ENCODE measurements around the gene G6PC3. TPM values are rescaled to one million over a fixed set of nuclear protein-coding genes. Genes with fewer than 3 reads are reported as not detected.

The G6PC3 gene
- total and polyA plus RNA-seq, 10 of the 15 experiments (the other 5 are each of a cell fraction or from before 2014, with no cell fraction given), result 13.0 to 93.7 (median 43.0) TPM

DNA sequence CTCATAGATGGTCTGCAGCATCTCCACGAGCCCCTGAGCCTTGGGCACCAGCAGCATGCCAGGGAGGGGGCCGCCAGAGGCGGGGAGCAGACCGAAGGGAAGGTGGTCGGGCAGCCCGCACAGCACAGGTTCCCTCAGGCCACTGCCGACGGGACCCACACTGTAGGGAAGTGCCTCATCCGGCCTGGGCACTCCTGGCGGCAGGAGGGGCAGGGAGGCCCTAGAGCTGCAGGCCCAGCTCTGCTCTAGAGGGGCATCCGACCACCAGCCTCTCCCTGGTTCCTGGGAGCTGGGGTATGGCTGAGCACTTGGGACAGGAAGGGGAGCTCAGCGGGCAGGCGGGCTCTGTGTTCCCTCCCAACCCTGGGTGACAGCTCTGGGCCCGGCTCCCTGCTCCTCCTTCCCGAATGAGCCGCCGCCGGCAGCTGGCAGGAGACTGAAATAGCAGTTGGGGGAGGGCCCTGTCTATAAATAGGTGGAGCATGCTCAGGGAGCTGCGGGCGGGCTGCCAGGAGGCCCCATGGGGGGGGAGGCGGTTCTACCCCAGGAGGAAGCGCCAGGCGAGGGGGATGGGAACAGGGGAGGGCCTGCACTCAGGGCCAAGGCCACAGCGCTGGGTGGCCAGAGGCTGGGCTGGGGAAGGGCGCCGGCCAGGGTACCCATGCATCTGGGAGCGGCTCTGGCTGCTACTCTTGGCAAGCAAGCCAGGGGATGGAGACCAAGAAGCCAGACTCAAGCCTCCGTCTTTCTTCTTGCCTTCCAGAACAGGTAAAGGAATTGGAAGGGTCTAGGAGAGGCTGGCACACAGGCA, 40.5 kb downstream of the G6PC3 start (continued):
- TF ChIP-seq ZNF687 (IDR thresholded peaks at IDR 0.05), result no peak
- TF ChIP-seq, protein P1, sequence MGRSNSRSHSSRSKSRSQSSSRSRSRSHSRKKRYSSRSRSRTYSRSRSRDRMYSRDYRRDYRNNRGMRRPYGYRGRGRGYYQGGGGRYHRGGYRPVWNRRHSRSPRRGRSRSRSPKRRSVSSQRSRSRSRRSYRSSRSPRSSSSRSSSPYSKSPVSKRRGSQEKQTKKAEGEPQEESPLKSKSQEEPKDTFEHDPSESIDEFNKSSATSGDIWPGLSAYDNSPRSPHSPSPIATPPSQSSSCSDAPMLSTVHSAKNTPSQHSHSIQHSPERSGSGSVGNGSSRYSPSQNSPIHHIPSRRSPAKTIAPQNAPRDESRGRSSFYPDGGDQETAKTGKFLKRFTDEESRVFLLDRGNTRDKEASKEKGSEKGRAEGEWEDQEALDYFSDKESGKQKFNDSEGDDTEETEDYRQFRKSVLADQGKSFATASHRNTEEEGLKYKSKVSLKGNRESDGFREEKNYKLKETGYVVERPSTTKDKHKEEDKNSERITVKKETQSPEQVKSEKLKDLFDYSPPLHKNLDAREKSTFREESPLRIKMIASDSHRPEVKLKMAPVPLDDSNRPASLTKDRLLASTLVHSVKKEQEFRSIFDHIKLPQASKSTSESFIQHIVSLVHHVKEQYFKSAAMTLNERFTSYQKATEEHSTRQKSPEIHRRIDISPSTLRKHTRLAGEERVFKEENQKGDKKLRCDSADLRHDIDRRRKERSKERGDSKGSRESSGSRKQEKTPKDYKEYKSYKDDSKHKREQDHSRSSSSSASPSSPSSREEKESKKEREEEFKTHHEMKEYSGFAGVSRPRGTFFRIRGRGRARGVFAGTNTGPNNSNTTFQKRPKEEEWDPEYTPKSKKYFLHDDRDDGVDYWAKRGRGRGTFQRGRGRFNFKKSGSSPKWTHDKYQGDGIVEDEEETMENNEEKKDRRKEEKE (IDR thresholded peaks at IDR 0.05), result no peak
- TF ChIP-seq, protein P2, sequence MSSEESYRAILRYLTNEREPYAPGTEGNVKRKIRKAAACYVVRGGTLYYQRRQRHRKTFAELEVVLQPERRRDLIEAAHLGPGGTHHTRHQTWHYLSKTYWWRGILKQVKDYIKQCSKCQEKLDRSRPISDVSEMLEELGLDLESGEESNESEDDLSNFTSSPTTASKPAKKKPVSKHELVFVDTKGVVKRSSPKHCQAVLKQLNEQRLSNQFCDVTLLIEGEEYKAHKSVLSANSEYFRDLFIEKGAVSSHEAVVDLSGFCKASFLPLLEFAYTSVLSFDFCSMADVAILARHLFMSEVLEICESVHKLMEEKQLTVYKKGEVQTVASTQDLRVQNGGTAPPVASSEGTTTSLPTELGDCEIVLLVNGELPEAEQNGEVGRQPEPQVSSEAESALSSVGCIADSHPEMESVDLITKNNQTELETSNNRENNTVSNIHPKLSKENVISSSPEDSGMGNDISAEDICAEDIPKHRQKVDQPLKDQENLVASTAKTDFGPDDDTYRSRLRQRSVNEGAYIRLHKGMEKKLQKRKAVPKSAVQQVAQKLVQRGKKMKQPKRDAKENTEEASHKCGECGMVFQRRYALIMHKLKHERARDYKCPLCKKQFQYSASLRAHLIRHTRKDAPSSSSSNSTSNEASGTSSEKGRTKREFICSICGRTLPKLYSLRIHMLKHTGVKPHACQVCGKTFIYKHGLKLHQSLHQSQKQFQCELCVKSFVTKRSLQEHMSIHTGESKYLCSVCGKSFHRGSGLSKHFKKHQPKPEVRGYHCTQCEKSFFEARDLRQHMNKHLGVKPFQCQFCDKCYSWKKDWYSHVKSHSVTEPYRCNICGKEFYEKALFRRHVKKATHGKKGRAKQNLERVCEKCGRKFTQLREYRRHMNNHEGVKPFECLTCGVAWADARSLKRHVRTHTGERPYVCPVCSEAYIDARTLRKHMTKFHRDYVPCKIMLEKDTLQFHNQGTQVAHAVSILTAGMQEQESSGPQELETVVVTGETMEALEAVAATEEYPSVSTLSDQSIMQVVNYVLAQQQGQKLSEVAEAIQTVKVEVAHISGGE (CRISPR knock-in tag; IDR thresholded peaks at IDR 0.05), result no peak
- TF ChIP-seq TCF7 (IDR thresholded peaks at IDR 0.05; ENCODE audit: borderline replicate concordance), result no peak
- no peak for TF ChIP-seq RELA (IDR thresholded peaks at IDR 0.05; ENCODE audit: borderline replicate concordance, partially characterized antibody)
- TF ChIP-seq IRF4 (IDR thresholded peaks at IDR 0.05; ENCODE audit: low read depth, low read length), result no peak
- TF ChIP-seq NFXL1 (IDR thresholded peaks at IDR 0.05; ENCODE audit: borderline replicate concordance), result no peak
- TF ChIP-seq YBX1 (IDR thresholded peaks at IDR 0.05), result no peak
- peak; percentile 17; the same call in 1 of the 2 replicates for TF ChIP-seq CREB1 (IDR thresholded peaks at IDR 0.05; ENCODE audit: low read depth)
- peak; percentile 34; the same call in 1 of the 2 replicates for TF ChIP-seq JUND (IDR thresholded peaks at IDR 0.05; ENCODE audit: low read depth, low read length)
- TF ChIP-seq POLR2AphosphoS5 (IDR thresholded peaks at IDR 0.05; ENCODE audit: low read length), result no peak
- no peak for TF ChIP-seq SIX5 (IDR thresholded peaks at IDR 0.05; ENCODE audit: low read depth, low read length, severe bottlenecking)
- no peak for TF ChIP-seq EZH2 (IDR thresholded peaks at IDR 0.05; ENCODE audit: borderline replicate concordance, control insufficient read depth, low read depth, low read length)
- TF ChIP-seq MXI1 (IDR thresholded peaks at IDR 0.05; ENCODE audit: low read depth, low read length), result 0 out of 2 replicates have a peak, but pooled peaks have one; percentile 25
- TF ChIP-seq WRNIP1 (IDR thresholded peaks at IDR 0.05; ENCODE audit: borderline replicate concordance, low read depth, low read length), result no peak
